ENCODE results near the gene FBXW5. TPM values are rescaled to one million over a fixed set of nuclear protein-coding genes. Genes with fewer than 3 reads are reported as not detected.

FBXW5 gene
- total RNA-seq, 1 donor from 2014 or later, result 53.7 TPM

GRCh38 chr9:136931611-136932130 lies 12.9 kb downstream of the FBXW5 start:
- no peak for DNase-seq

- no peak for DNase-seq
Measured at GRCh38 chr9:136930014-136930413, 14.5 kb downstream of the FBXW5 start.

- DNase-seq, result no peak
Measured at GRCh38 chr9:136928591-136928990, 15.9 kb downstream of the FBXW5 start.

- DNase-seq, result no peak
Measured at GRCh38 chr9:136927343-136928271, 16.9 kb downstream of the FBXW5 start.

GRCh38 chr9:136926749-136927148 lies 17.8 kb downstream of the FBXW5 start:
- no peak for DNase-seq

GRCh38 chr9:136926154-136926704 lies 18.3 kb downstream of the FBXW5 start:
- no peak for DNase-seq

GRCh38 chr9:136925414-136926153 lies 19.0 kb downstream of the FBXW5 start:
- no peak for DNase-seq

- no peak for DNase-seq
Measured at GRCh38 chr9:136923881-136924280, 20.7 kb downstream of the FBXW5 start.

- DNase-seq, result no peak
Measured at GRCh38 chr9:136922540-136922939, 22.0 kb downstream of the FBXW5 start.

GRCh38 chr9:136921718-136922117 lies 22.8 kb downstream of the FBXW5 start:
- DNase-seq, result no peak

GRCh38 chr9:136921307-136921706 lies 23.2 kb downstream of the FBXW5 start:
- no peak for DNase-seq

GRCh38 chr9:136920734-136921231 lies 23.8 kb downstream of the FBXW5 start:
- DNase-seq, result no peak

GRCh38 chr9:136920069-136920468 lies 24.5 kb downstream of the FBXW5 start:
- DNase-seq, result no peak

GRCh38 chr9:136917902-136918301 lies 26.6 kb downstream of the FBXW5 start:
- no peak for DNase-seq

GRCh38 chr9:136916330-136917184 lies 28.0 kb downstream of the FBXW5 start:
- DNase-seq, result no peak

- DNase-seq, result no peak
Measured at GRCh38 chr9:136915632-136916329, 28.8 kb downstream of the FBXW5 start.

- DNase-seq, result no peak
Measured at GRCh38 chr9:136913701-136914438, 30.7 kb downstream of the FBXW5 start.

- DNase-seq, result no peak
Measured at GRCh38 chr9:136910901-136911245, 33.7 kb downstream of the FBXW5 start.

GRCh38 chr9:136910197-136910900 lies 34.2 kb downstream of the FBXW5 start:
- no peak for DNase-seq
